ENCODE measurements around the gene KRT24. TPM values are rescaled to one million over a fixed set of nuclear protein-coding genes. Genes with fewer than 3 reads are reported as not detected.

Gene KRT24
- total RNA-seq, 4 donors from 2014 or later = not detected

DNA sequence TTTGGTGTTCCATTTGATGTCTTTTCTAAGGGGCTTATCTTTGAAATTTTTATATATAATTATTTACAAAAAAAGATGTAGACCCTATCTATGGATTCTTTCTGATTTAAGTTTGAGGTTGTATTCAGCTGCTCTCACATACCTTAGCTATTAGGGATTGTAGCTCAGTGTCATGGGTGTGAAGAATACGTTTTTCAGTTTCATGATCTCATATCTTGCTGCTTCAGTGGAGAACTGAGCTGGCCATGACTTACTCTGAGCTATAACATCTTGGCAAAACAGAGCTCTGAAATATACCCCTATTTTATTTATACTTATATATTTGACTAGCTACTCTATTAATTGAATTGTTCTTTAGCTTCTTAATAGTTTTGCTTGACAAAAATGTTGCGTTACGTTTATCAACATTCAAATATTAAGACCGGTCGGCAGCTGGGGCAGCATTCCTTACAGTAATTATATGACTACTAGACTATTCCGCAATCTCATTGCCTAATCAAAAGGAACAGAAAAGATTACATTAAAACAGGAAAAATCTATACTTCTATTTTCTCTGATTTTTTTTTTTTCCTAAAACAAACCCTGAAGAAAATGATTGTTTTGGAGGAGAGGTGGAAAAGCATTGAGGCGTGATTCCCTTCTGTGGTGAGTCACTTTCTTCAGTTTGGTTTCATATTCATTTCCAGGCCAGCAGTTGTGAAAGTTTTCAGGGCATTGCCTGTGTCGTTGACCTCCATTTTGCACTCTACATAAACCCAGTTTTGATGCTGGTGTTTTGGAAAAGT lies 24.1 kb upstream of the KRT24 start:
- DNase-seq (ENCODE audit: low spot score) (no peak), ATAC-seq (ENCODE audit: low FRiP score) (no peak)
- TF ChIP-seq CTCF (IDR thresholded peaks at IDR 0.05) = no peak

DNA sequence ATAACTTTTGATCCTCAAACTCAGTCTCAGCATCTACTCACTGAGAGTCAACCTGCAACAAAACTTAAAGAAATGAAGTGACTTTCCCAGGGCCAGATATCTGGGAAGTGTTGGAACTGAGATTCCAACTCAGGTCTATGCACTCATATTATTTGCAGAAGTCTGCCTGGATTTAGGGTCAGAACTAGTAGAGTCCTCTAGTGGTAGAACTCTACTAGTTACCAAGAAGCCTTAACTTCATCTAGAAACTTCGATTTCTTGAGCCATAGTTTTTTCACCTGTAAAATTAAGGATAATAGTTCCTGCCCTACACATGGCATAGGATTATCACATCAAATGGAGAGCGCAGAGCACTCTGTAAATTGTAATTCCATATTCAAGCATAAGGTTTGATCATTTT lies 23.4 kb upstream of the KRT24 start:
- DNase-seq (ENCODE audit: low spot score) (no peak), ATAC-seq (ENCODE audit: low FRiP score) (no peak)
- TF ChIP-seq CTCF (IDR thresholded peaks at IDR 0.05) = no peak

- DNase-seq (ENCODE audit: low spot score) (no peak), ATAC-seq (ENCODE audit: low FRiP score) (no peak)
These were observed 21.1 kb upstream of the KRT24 start for GRCh38 chr17:40724656-40725055.

DNA sequence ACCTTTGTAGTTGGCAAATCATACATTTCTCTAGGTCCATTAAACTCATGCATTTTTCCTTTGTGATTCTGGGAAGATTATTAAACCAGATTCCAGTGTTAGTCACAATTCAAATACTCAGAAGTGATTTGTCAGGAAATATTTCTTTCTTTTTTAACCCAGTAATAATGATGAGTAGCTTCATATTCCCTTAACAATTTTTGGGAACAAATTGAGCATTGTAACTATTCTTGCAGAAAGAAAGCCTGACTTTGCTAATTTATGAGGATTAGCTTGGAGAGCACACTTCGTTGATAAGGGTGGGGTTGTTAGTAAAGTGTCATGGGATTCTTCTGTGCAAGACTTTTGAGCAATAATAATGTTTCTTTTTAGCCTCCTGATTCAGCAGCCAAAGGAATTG lies 18.7 kb upstream of the KRT24 start:
- no peak for DNase-seq (ENCODE audit: low spot score)
- no peak for ATAC-seq (ENCODE audit: low FRiP score)
- no peak for TF ChIP-seq CTCF (IDR thresholded peaks at IDR 0.05)

More at GRCh38 chr17:40724656-40725055, 21.1 kb upstream of the KRT24 start:
- no peak for TF ChIP-seq CTCF (IDR thresholded peaks at IDR 0.05)

DNA sequence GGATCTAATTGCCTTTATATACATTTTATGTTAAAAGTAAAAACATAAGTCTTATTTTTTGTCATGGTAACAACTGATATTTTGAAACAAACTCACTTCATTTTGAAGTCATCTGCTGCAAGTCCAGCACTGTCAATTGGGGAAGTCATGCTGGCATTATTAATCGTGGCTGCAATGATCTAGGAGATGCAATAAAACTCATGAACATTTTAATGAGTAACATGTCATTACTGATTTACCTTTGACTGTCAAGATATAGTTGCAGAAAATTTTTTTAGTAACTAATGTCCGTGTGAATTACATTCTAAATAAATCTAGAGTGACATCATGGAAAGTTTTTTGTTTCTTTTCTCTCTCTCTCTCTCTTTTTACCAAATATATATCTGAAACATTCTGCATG lies 17.3 kb upstream of the KRT24 start:
- DNase-seq (ENCODE audit: low spot score) = no peak
- no peak for TF ChIP-seq CTCF (IDR thresholded peaks at IDR 0.05)
- ATAC-seq (ENCODE audit: low FRiP score) = no peak

- DNase-seq (ENCODE audit: low spot score) = no peak
- TF ChIP-seq CTCF (IDR thresholded peaks at IDR 0.05) = no peak
- no peak for ATAC-seq (ENCODE audit: low FRiP score)
These were observed 15.4 kb upstream of the KRT24 start for GRCh38 chr17:40718930-40719329.

GRCh38 chr17:40717776-40718175 lies 14.2 kb upstream of the KRT24 start:
- no peak for ATAC-seq (ENCODE audit: low FRiP score)
- DNase-seq (ENCODE audit: low spot score) = no peak
- TF ChIP-seq CTCF (IDR thresholded peaks at IDR 0.05) = no peak
